ENCODE measurements around the gene CECR2. TPM values are rescaled to one million over a fixed set of nuclear protein-coding genes. Genes with fewer than 3 reads are reported as not detected.

Gene CECR2
- total and polyA plus RNA-seq, 2 of the 8 experiments (the other 6 are each of a cell fraction or from before 2014, with no cell fraction given): 18.3 to 123 TPM

DNA sequence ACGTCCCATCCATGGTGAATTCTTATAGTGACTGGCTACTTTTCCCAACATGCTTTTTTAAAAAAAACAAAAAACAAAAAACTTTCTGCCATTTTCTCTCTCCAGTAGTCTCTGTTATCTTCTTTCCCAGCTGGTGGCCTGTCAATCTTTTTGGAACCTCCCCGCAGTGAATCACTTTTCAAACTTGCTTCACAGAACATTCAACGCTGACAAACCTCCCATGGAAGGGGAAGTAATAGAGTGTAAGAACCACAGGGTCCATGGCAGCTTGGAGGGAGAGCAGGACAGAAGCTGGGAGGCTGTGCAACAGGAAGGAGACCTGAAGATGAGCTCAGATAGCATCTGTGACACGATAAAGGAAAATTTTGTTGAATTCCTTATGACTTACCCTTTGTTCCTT is 9.8 kb upstream of the CECR2 start (continued):
- TF ChIP-seq FOSL1 (IDR thresholded peaks at IDR 0.05; ENCODE audit: insufficient read depth, low read depth, low read length) (no peak), SIRT6 (IDR thresholded peaks at IDR 0.05; ENCODE audit: low read length) (no peak), PHF8 (conservative IDR thresholded peaks at IDR 0.05; ENCODE audit: low read depth, low read length) (no peak), EGR1 (IDR thresholded peaks at IDR 0.05; ENCODE audit: borderline replicate concordance, low read depth, low read length) (no peak)
